ENCODE measurements around the gene TK2.

The TK2 gene

GRCh38 chr16:66459878-66460277 is 90.0 kb downstream of the TK2 start:
- ChIA-PET CTCF (interaction anchor here (0.6 kb wide), 1 partner anchor 97 kb away, joined by 5 read pairs; no protein-coding TSS in a partner anchor), POLR2A (ENCODE audit: low non-redundant PET) (no interaction called here)
- H3K27ac ChIP-seq = no peak overlapping the region
- TF ChIP-seq, protein P1, sequence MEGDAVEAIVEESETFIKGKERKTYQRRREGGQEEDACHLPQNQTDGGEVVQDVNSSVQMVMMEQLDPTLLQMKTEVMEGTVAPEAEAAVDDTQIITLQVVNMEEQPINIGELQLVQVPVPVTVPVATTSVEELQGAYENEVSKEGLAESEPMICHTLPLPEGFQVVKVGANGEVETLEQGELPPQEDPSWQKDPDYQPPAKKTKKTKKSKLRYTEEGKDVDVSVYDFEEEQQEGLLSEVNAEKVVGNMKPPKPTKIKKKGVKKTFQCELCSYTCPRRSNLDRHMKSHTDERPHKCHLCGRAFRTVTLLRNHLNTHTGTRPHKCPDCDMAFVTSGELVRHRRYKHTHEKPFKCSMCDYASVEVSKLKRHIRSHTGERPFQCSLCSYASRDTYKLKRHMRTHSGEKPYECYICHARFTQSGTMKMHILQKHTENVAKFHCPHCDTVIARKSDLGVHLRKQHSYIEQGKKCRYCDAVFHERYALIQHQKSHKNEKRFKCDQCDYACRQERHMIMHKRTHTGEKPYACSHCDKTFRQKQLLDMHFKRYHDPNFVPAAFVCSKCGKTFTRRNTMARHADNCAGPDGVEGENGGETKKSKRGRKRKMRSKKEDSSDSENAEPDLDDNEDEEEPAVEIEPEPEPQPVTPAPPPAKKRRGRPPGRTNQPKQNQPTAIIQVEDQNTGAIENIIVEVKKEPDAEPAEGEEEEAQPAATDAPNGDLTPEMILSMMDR (conservative IDR thresholded peaks at IDR 0.05; ENCODE audit: low read depth) = no peak
- DNase-seq (ENCODE audit: low spot score) = no peak

- no peak overlapping the region for H3K27ac ChIP-seq
- POLR2A ChIA-PET (ENCODE audit: low non-redundant PET) = no interaction called here
- CTCF ChIA-PET = no interaction called here
- TF ChIP-seq, protein P1 (conservative IDR thresholded peaks at IDR 0.05; ENCODE audit: low read depth) = no peak
- DNase-seq (ENCODE audit: low spot score) = no peak
Measured at GRCh38 chr16:66458853-66459252, 91.1 kb downstream of the TK2 start.

- no peak for DNase-seq (ENCODE audit: low spot score)
- no peak overlapping the region for H3K27ac ChIP-seq
- TF ChIP-seq, protein P1 (conservative IDR thresholded peaks at IDR 0.05; ENCODE audit: low read depth) = no peak
- ChIA-PET POLR2A (ENCODE audit: low non-redundant PET) (no interaction called here), CTCF (no interaction called here)
Measured at GRCh38 chr16:66458292-66458691, 91.6 kb downstream of the TK2 start.

All from RWPE1 (cell line).